CD4-positive, alpha-beta T cell (primary cell): ENCODE data around the gene PPIL1. TPM values are rescaled to one million over a fixed set of nuclear protein-coding genes. Genes with fewer than 3 reads are reported as not detected.

Experiments
- ATAC-seq: fragments of 200-7000 bp; cut with Tn5 transposase; one replicate; pipeline ENCODE4 v1.10.0; 2022; ENCODE audit warnings: mild to moderate bottlenecking; ENCODE audit not compliant: poor library complexity
- CTCF ChIA-PET: fragments of 350-600 bp; sonication (Branson Sonifier 250); formaldehyde crosslinking; loops from one replicate; lab custom pipeline; 2021; ENCODE audit warnings: antibody characterized with exemption, inconsistent platforms; lab: Charles Lee
- POLR2A ChIA-PET: fragments of 350-600 bp; sonication (Branson Sonifier 250); formaldehyde crosslinking; loops from one replicate; lab custom pipeline; 2021; ENCODE audit warnings: antibody characterized with exemption, inconsistent platforms; lab: Charles Lee
- DNase-seq, 14 experiments: peaks; one replicate each; pipeline ENCODE4 v3.0.0-alpha.2; 2013 to 2020; ENCODE audit warnings: mixed read lengths in 2 of 14
- H3K27ac ChIP-seq, 2 donors: one replicate each; pipeline versions ENCODE4 v1.5.1 to v1.7.0; 2013; ENCODE audit warnings: low read length in 2 of 2, low read depth in 1 of 2, mild to moderate bottlenecking in 1 of 2
- H3K27me3 ChIP-seq, 2 experiments: 1 replicate in 1 of 2; 2 replicates in 1 of 2; pipeline versions ENCODE4 v1.6.1 to v1.7.0; 2013; ENCODE audit warnings: low read length in 2 of 2, control low read depth in 1 of 2, mild to moderate bottlenecking in 1 of 2, moderate library complexity in 1 of 2; ENCODE audit not compliant: insufficient read depth in 2 of 2, control insufficient read depth in 1 of 2
- H3K36me3 ChIP-seq: one replicate; pipeline ENCODE4 v1.6.1; 2013; ENCODE audit warnings: low read length, control low read depth; ENCODE audit not compliant: insufficient read depth
- H3K4me1 ChIP-seq: one replicate; pipeline ENCODE4 v1.6.1; 2013; ENCODE audit warnings: low read length, control low read depth; ENCODE audit not compliant: insufficient read depth
- H3K4me3 ChIP-seq: one replicate; pipeline ENCODE4 v1.5.1; 2013; ENCODE audit warnings: mild to moderate bottlenecking, low read length, moderate library complexity
- H3K9me3 ChIP-seq, 2 experiments: 1 replicate in 1 of 2; 2 replicates in 1 of 2; pipeline versions ENCODE4 v1.6.1 to v1.7.0; 2013; ENCODE audit warnings: low read length in 2 of 2, mild to moderate bottlenecking in 2 of 2, control low read depth in 1 of 2, moderate library complexity in 1 of 2; ENCODE audit not compliant: control insufficient read depth in 1 of 2, insufficient read depth in 1 of 2
- H3K27ac Mint-ChIP-seq: one replicate; pipeline ENCODE4 v1.8.0; 2020; ENCODE audit warnings: mixed read lengths
- H3K27me3 Mint-ChIP-seq: one replicate; pipeline ENCODE4 v1.8.0; 2021; ENCODE audit warnings: mixed read lengths
- H3K36me3 Mint-ChIP-seq: one replicate; pipeline ENCODE4 v1.8.0; 2021; ENCODE audit warnings: low read depth, mixed read lengths
- H3K4me1 Mint-ChIP-seq: one replicate; pipeline ENCODE4 v1.8.0; 2021; ENCODE audit warnings: low read depth, mixed read lengths
- H3K4me3 Mint-ChIP-seq: one replicate; pipeline ENCODE4 v1.8.0; 2020; ENCODE audit warnings: mild to moderate bottlenecking, mixed read lengths
- H3K9me3 Mint-ChIP-seq: one replicate; pipeline ENCODE4 v1.8.0; 2020; ENCODE audit warnings: mixed read lengths
- CTCF ChIP-seq: fragments of 200-600 bp; IDR thresholded peaks from one replicate; pipeline ENCODE4 v1.8.0; 2022; ENCODE audit warnings: antibody characterized with exemption, mild to moderate bottlenecking
- intact Hi-C, 2 experiments: fragments of 100-400 bp; cut with DNase I in 1 of 2; cut with micrococcal nuclease in 1 of 2; formaldehyde crosslinking; loops; one replicate each; pipeline versions ENCODE4 v1.15.1 to v1.9.0; 2023 to 2025; cut with DNase I, micrococcal nuclease
- total RNA-seq, 174 experiments: library from RNA in 2 of 174; stranded (reverse) in 2 of 174; gene quantifications; one replicate each; pipeline ENCODE4 v1.2.3 and lab custom pipeline; 2021 to 2026

The PPIL1 gene
- total RNA-seq, 2 experiments from 2014 or later, result 1.8 to 2.2 TPM

- Histone ChIP-seq H3K36me3 (peaks cover 10% of the 10 kb centered on the region), H3K4me1 (peaks cover 14% of the 10 kb centered on the region), H3K9me3 (no peaks in the 10 kb centered on the region), H3K4me3 (no peak overlapping the region), H3K27ac (no peak overlapping the region), H3K27me3 (no peaks in the 10 kb centered on the region)
- Mint-ChIP-seq H3K27ac (peak overlapping the region; percentile 95), H3K36me3 (peaks cover 42% of the 10 kb centered on the region), H3K4me1 (peaks cover 49% of the 10 kb centered on the region), H3K27me3 (peaks cover 5% of the 10 kb centered on the region), H3K4me3 (peak overlapping the region; percentile 95), H3K9me3 (no peaks in the 10 kb centered on the region)
- no peak for TF ChIP-seq CTCF
- DNase-seq, result no peak
- POLR2A ChIA-PET, result interaction anchor here (2.3 to 3.5 kb wide), 3 partner anchors 12 to 113 kb away, joined by 13 to 54 read pairs (median 23); partner anchors contain the start of genes C6orf89, MTCH1 and PI16
- intact Hi-C loops, result loop anchor here in 1 of 2 experiments (10.0 kb wide), 2 partner anchors 448 to 848 kb away; partner anchors contain the start of genes MAPK14 and SLC26A8
- no peak for ATAC-seq
- CTCF ChIA-PET, result interaction anchor here (0.8 to 4.0 kb wide), 4 partner anchors 13 to 106 kb away, joined by 3 to 56 read pairs (median 4); partner anchors contain the start of gene C6orf89
These were observed 1.5 kb downstream of the PPIL1 start for GRCh38 chr6:36873115-36873514.

- Histone ChIP-seq H3K36me3 (peaks cover 18% of the 10 kb centered on the region), H3K9me3 (no peaks in the 10 kb centered on the region), H3K4me3 (no peak overlapping the region), H3K27me3 (no peaks in the 10 kb centered on the region), H3K27ac (no peak overlapping the region), H3K4me1 (peaks cover 19% of the 10 kb centered on the region)
- POLR2A ChIA-PET, result interaction anchor here (0.6 to 0.9 kb wide), 3 partner anchors 114 to 1026 kb away, joined by 3 read pairs; partner anchors contain the start of gene MTCH1
- Mint-ChIP-seq H3K27ac (no peak overlapping the region), H3K9me3 (no peaks in the 10 kb centered on the region), H3K4me1 (peaks cover 58% of the 10 kb centered on the region), H3K36me3 (peaks cover 55% of the 10 kb centered on the region), H3K4me3 (peak overlapping the region; percentile 21), H3K27me3 (no peaks in the 10 kb centered on the region)
- DNase-seq, result no peak
- intact Hi-C loops, result loop anchor here in 1 of 2 experiments (10.0 kb wide), 2 partner anchors 447 to 847 kb away; partner anchors contain the start of genes MAPK14 and SLC26A8
- TF ChIP-seq CTCF, result no peak
- CTCF ChIA-PET, result interaction anchor here (0.5 to 1.4 kb wide), 2 partner anchors 14 to 38 kb away, joined by 3 to 4 read pairs; partner anchors contain the start of gene C6orf89
- ATAC-seq, result no peak
These were observed 2.9 kb downstream of the PPIL1 start for GRCh38 chr6:36871686-36872085.

GRCh38 chr6:36867471-36868224, 7.0 kb downstream of the PPIL1 start:
- Histone ChIP-seq H3K36me3 (peaks cover 46% of the 10 kb centered on the region), H3K27me3 (no peaks in the 10 kb centered on the region), H3K9me3 (no peaks in the 10 kb centered on the region), H3K4me1 (peaks cover 4% of the 10 kb centered on the region), H3K4me3 (no peak overlapping the region), H3K27ac (no peak overlapping the region)
- no peak for ATAC-seq
- no peak for TF ChIP-seq CTCF
- Mint-ChIP-seq H3K27me3 (no peaks in the 10 kb centered on the region), H3K4me3 (no peak overlapping the region), H3K36me3 (peaks cover 79% of the 10 kb centered on the region), H3K4me1 (peaks cover 57% of the 10 kb centered on the region), H3K27ac (no peak overlapping the region), H3K9me3 (no peaks in the 10 kb centered on the region)
- ChIA-PET POLR2A (interaction anchor here (0.7 kb wide), 1 partner anchor 8 kb away, joined by 3 read pairs; no protein-coding TSS in a partner anchor), CTCF (interaction anchor here (0.6 to 1.1 kb wide), 2 partner anchors 16 to 341 kb away, joined by 3 read pairs; no protein-coding TSS in a partner anchor)
- intact Hi-C loops, result no loop called here
- no peak for DNase-seq
